Upper lobe of right lung (tissue), 1 donor: Measurements from ENCODE around the gene MTURN. TPM values are rescaled to one million over a fixed set of nuclear protein-coding genes. Genes with fewer than 3 reads are reported as not detected.

ENCODE experiments used
- ATAC-seq: fragments of 200-7000 bp; cut with Tn5 transposase; one replicate; pipeline ENCODE4 v1.9.1; 2020; ENCODE audit warnings: mild to moderate bottlenecking, moderate library complexity
- DNase-seq: peaks from one replicate; pipeline ENCODE4 v3.0.0-alpha.2; 2020
- H3K27ac ChIP-seq: fragments of 200-600 bp; one replicate; pipeline ENCODE4 v1.8.0; 2022
- H3K27me3 ChIP-seq: fragments of 200-600 bp; one replicate; pipeline ENCODE4 v1.8.0; 2022; ENCODE audit warnings: mild to moderate bottlenecking
- H3K36me3 ChIP-seq: fragments of 200-600 bp; one replicate; pipeline ENCODE4 v1.8.0; 2022
- H3K4me1 ChIP-seq: fragments of 200-600 bp; one replicate; pipeline ENCODE4 v1.8.0; 2022
- H3K4me3 ChIP-seq: fragments of 200-600 bp; one replicate; pipeline ENCODE4 v1.8.0; 2022; ENCODE audit warnings: mild to moderate bottlenecking
- H3K9me3 ChIP-seq: fragments of 200-600 bp; one replicate; pipeline ENCODE4 v1.8.0; 2022
- CTCF ChIP-seq: fragments of 200-600 bp; IDR thresholded peaks from one replicate; pipeline ENCODE4 v1.8.0; 2022; ENCODE audit warnings: antibody characterized with exemption
- intact Hi-C: fragments of 100-400 bp; cut with DNase I; formaldehyde crosslinking; loops from one replicate; pipeline ENCODE4 v1.11.0; 2022
- total RNA-seq: library from RNA; stranded (reverse); fragmentation: NEBNext Ultra II Directional; extraction: Animal tissue kit (Norgen Biotek cat#: 25700); gene quantifications from one replicate; pipeline ENCODE4 v1.2.1, GENCODE V29; 2021
- donor health status: DM: no; HTN: yes; CAD: no; lungs with severe emphysema.

Gene MTURN
- total RNA-seq, 1 donor from 2014 or later: 31.3 TPM

GRCh38 chr7:30176463-30177109 is 41.8 kb downstream of the MTURN start:
- TF ChIP-seq CTCF: no peak
- H3K36me3 ChIP-seq: no peaks in the 10 kb centered on the region
- no peak for DNase-seq
- H3K4me3 ChIP-seq: no peak overlapping the region
- intact Hi-C loops: no loop called here
- no peaks in the 10 kb centered on the region for H3K9me3 ChIP-seq
- no peaks in the 10 kb centered on the region for H3K27me3 ChIP-seq
- no peak overlapping the region for H3K27ac ChIP-seq
- peaks cover 13% of the 10 kb centered on the region for H3K4me1 ChIP-seq
- peak; percentile 69 for ATAC-seq

GRCh38 chr7:30177186-30177585 is 42.4 kb downstream of the MTURN start:
- TF ChIP-seq CTCF: no peak
- H3K27ac ChIP-seq: no peak overlapping the region
- H3K4me3 ChIP-seq: no peak overlapping the region
- DNase-seq (no peak), ATAC-seq (no peak)
- H3K36me3 ChIP-seq: no peaks in the 10 kb centered on the region
- H3K9me3 ChIP-seq: no peaks in the 10 kb centered on the region
- no peaks in the 10 kb centered on the region for H3K27me3 ChIP-seq
- intact Hi-C loops: no loop called here
- peaks cover 10% of the 10 kb centered on the region for H3K4me1 ChIP-seq

- H3K36me3 ChIP-seq: no peaks in the 10 kb centered on the region
- no peak overlapping the region for H3K4me3 ChIP-seq
Measured at GRCh38 chr7:30177965-30178364, 43.2 kb downstream of the MTURN start.

GRCh38 chr7:30178748-30179436 is 44.1 kb downstream of the MTURN start:
- Histone ChIP-seq H3K27me3 (no peaks in the 10 kb centered on the region), H3K4me1 (peaks cover 4% of the 10 kb centered on the region), H3K27ac (no peak overlapping the region), H3K4me3 (no peak overlapping the region), H3K36me3 (no peaks in the 10 kb centered on the region), H3K9me3 (no peaks in the 10 kb centered on the region)
- DNase-seq (no peak), ATAC-seq (peak; percentile 62)
- intact Hi-C loops: no loop called here
- TF ChIP-seq CTCF: no peak

More at GRCh38 chr7:30177965-30178364, 43.2 kb downstream of the MTURN start:
- no peaks in the 10 kb centered on the region for H3K27me3 ChIP-seq
- TF ChIP-seq CTCF: no peak
- H3K27ac ChIP-seq: no peak overlapping the region
- H3K4me1 ChIP-seq: peaks cover 4% of the 10 kb centered on the region
- intact Hi-C loops: no loop called here
- ATAC-seq (no peak), DNase-seq (no peak)
- no peaks in the 10 kb centered on the region for H3K9me3 ChIP-seq

GRCh38 chr7:30180718-30181117 is 45.9 kb downstream of the MTURN start:
- DNase-seq (no peak), ATAC-seq (no peak)
- no peak for TF ChIP-seq CTCF
- Histone ChIP-seq H3K9me3 (no peaks in the 10 kb centered on the region), H3K27ac (no peak overlapping the region), H3K27me3 (no peaks in the 10 kb centered on the region), H3K4me3 (no peak overlapping the region), H3K36me3 (no peaks in the 10 kb centered on the region), H3K4me1 (peaks cover 4% of the 10 kb centered on the region)
- intact Hi-C loops: no loop called here
